HuH-7.5 (cell line): ENCODE results near the gene TK1.
A peak's percentile ranks its signal among the peaks of the same experiment; 100 is the strongest.
"Not testable (repeated sequence)": the region's sequence is repeated elsewhere in the genome, so short reads cannot be mapped to it uniquely, and the experiment has no call there.

ENCODE experiments used
- DNase-seq: peaks from one replicate; pipeline ENCODE4 v3.0.0; 2011; ENCODE audit warnings: low spot score

TK1 gene, protein sequence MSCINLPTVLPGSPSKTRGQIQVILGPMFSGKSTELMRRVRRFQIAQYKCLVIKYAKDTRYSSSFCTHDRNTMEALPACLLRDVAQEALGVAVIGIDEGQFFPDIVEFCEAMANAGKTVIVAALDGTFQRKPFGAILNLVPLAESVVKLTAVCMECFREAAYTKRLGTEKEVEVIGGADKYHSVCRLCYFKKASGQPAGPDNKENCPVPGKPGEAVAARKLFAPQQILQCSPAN

DNA sequence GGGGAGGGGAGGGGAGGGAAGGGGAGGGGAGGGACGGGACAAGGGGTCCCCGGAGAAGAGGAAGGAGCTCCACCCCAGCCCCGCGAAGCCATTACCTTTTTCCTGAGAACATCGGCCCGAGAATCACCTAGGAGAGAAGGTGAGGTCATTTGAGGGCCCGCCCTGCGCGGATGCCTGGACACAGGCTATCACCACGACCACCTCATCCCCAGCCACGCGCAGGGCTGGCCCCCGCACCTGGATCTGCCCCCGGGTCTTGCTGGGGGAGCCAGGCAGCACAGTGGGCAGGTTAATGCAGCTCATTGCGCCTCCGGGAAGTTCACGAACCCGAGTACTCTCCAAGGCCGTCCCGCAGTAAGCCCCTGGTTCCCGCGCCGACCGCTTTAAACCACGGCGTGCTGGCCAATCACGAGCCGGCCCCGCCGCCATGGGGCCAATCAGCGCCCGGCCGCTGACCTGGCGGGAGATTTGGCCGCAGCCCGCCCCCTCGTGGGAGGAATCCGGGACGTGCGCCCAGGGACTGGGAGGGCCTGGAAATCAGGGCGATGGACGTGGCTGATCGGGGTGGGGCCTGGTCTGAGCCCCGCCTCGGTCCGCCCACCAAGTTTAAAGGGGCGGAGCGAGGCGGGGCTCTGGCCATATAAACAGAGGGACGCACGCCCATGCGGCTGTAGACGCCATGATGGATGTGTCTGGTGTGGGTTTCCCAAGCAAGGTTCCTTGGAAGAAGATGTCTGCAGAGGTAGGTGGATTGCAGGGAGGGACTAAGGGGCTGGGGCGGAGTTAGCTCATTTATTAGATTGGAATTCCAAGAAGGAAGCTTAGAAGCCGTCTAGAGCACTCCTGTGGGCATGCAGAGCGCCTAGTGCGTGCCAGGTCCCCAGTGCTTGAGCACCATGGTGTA, at the start of gene TK1, which contains the start of gene AFMID:
TSS of gene TK1 (minus strand) at position 361 of the 904 bp plus-strand sequence. CDS start at position 303, 58 bp downstream.
TSS of gene AFMID (plus strand) at position 671 of the 904 bp plus-strand sequence. CDS start at position 680, 9 bp downstream.
- peak; percentile 96 for DNase-seq

DNA sequence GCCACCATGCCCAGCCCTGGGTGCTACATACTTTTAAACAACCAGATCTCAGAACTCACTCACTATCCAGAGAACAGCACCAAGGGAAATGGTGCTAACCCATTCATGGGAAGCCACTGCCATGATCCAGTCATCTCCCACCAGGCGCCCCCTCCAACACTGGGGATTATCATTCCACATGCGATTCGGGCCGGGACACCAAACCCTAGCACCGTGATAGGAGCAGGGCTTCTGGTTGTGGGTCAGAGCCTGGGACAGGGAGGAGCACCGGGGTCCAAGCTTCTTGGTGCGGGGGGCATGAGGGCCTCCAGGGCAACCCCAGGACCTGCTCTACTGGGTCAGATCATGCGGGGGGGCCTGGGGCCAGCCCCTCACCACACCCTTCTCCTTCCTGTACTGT, 49.0 kb upstream of the TK1 start:
- no peak for DNase-seq

- not testable (repeated sequence) for DNase-seq
These were observed 48.2 kb upstream of the TK1 start for GRCh38 chr17:78235022-78235421.

- DNase-seq: no peak
These were observed 47.5 kb upstream of the TK1 start for GRCh38 chr17:78234261-78234865.

- DNase-seq: no peak
These were observed 46.8 kb upstream of the TK1 start for GRCh38 chr17:78233678-78234077.

- DNase-seq: no peak
These were observed 46.0 kb upstream of the TK1 start for GRCh38 chr17:78232859-78233173.

DNA sequence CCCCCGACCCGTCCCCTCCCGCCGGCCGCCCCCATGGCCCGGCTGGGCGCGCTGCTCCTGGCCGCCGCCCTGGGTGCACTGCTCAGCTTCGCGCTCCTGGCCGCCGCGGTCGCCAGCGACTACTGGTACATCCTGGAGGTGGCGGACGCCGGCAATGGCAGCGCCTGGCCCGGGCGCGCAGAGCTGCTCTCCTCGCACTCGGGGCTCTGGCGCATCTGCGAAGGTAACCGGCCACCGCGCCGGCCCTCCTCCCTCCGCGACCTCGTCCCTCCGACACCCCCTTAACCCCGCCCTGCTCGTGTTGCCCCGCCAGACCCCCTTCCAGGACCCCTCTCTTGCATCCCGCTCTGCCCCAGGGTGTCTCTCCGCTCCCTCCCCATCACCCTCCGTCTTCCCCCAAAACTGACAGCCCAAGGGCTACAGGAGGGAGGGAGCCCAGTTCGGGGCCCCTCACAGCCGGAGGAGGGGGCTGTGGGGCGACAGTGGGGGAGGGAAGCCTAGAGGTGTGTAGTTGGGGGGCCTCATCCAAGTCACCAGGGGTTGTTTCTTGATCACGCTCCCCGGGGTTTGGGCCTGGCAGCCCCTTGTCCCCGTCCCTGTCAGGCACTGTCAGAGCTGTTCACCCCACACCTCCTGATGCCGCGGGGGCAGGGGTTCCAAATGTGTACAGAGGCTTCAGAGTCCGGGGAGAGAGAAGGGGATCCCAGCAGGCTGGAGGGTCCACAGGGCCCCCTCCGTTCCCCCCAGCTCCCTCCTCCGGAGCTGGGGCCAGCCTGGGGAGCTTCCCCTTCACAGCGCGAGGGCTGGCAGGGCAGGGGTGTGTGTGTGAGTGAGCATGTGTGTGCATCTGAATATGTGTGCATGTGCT, 45.4 kb upstream of the TK1 start:
- no peak for DNase-seq

- no peak for DNase-seq
These were observed 44.4 kb upstream of the TK1 start, which contains the start of gene TMEM235 for GRCh38 chr17:78230996-78231935. Gene TMEM235, plus strand, starts transcription at chr17:78231631. Its CDS starts 393 bp downstream, at chr17:78232024.

DNA sequence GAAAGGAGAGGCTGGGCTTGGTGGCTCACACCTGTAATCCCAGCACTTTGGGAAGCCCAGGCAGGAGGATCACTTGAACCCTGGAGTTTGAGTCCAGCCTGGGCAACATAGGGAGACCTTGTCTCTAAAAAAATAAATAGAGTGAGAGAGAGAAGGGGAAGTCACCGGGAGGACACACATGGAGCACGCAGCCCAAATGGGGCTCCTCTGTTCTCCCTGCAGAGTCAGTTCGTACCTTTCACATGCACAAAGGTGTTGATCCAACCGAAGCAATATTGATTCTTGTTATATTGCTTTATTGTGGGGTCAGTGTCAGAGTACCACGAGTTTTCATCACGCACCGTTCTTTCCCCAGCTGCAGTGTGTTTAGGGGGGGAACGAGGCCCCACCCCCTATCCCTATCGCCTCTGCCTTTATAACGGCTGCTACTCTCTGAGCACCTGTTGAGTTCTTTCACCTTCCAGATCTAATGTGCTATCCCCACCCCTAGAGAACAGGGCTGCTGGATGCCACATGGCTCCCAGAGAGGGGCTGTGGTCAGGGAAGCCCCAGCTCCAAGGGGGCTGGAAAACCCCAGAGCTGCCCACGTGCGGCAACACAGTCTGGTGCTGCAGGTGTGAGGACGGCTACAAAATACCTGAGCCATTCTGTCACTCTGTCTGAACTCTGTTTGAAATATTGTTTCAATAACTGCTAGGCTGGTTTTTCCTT, 43.6 kb upstream of the TK1 start:
- DNase-seq: no peak

DNA sequence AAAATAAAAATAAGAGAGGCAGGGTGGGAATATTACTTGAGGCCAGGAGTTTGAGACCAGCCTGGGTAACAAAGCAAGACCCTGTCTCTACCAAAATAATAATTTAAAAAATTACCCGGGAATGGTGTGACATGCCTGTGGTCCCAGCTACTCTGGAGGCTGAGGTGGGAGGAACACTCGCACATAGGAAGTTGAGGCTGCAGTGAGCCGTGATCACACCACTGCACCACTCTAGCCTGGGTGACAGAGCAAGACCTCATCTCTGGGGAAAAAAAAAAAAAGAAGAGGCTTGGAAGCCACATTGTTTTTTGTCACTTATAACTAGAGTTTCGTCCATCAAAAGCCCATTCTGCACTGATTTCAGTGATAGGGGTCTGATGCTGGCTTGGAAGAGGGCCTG, 41.3 kb upstream of the TK1 start:
- no peak for DNase-seq

DNA sequence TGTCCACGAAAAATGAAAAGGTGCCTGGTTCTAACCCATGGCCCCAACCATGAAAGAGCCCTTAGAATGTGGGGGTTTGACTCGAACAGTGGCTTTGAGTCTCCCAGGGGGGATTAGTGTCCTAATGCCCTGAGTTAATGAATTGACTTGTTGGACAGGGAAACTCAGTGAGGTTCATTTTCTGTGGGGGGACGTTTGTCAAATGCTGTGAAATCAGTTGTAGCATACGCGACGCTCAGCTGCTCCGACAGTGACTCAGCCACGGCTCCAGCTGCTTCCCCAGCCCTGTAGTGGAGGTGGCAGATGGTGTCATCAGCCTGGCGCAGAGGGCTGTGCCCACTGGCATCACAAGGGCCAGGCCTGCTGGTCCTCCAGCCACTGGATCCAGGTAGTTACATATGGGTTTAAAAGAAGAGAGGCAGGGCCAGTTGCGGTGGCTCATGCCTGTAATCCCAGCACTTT, 40.6 kb upstream of the TK1 start:
- no peak for DNase-seq

GRCh38 chr17:78226759-78227454, 40.1 kb upstream of the TK1 start:
- no peak for DNase-seq

DNA sequence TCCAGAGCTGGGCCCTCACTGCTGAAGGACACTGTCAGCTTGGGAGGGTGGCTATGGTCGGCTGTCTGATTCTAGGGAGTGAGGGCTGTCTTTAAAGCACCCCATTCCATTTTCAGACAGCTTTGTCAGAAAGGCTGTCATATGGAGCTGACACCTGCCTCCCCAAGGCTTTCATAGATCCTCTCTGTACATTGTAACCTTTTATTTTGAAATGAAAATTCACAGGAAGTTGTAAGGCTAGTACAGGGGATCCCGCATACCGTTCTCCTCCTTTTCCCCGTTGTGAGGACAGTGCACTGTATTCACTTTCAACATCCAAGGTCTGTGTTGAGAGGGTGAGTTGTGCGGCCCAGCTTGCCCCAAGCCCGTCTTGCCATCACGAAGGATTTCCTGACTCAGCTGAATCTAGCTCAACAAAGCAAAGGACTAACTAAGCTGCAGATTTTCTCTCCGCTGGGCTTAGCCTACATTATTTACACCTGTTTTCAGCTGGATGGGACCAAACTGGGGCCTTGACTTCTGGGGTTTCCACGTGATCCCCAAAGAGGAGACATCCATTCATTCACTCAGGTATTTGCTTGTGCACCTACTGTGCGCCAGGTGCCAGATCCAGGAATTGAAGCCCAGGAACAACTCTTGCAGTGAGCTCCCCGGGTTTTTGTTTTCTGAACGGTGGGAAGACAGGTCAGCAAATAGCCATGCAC, 39.4 kb upstream of the TK1 start:
- no peak for DNase-seq

GRCh38 chr17:78225088-78225865, 38.4 kb upstream of the TK1 start:
- no peak for DNase-seq

DNA sequence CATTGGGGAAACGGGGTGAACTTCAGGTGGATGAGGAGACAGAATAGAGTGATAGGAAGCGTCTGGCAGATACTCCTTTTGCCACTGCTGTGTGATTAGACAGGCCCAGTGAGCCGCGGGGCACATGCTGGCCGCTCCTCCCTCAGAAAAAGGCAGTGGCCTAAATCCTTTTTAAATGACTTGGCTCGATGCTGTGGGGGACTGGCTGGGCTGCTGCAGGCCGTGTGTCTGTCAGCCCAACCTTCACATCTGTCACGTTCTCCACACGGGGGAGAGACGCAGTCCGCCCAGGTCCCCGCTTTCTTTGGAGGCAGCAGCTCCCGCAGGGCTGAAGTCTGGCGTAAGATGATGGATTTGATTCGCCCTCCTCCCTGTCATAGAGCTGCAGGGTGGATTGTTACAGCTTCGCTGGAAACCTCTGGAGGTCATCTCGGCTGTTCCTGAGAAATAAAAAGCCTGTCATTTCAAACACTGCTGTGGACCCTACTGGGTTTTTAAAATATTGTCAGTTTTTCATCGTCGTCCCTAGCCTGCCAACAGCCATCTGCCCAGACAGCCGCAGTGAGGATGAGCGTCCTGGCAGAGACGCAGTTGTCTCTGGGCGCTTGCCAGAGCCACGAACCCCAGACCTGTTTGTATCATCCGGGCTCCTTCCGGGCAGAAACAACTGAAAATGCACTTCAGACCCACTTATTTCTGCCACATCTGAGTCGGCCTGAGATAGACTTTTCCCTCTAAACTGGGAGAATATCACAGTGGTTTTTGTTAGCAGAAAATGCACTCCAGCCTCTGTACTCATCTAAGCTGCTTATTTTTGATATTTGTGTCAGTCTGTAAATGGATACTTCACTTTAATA, 37.6 kb upstream of the TK1 start:
- no peak for DNase-seq

DNA sequence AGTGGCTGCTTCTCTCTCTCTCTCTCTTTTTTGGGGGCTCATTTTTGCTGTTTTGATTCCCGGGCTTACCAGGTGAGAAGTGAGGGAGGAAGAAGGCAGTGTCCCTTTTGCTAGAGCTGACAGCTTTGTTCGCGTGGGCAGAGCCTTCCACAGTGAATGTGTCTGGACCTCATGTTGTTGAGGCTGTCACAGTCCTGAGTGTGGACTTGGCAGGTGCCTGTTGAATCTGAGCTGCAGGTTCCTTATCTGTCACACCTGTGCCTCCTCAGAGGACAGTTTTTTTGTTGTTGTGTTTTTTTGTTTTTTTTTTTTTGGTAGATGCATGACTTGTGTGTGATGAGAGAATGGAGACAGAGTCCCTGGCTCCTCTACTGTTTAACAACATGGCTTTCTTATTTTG, 36.9 kb upstream of the TK1 start:
- no peak for DNase-seq

DNA sequence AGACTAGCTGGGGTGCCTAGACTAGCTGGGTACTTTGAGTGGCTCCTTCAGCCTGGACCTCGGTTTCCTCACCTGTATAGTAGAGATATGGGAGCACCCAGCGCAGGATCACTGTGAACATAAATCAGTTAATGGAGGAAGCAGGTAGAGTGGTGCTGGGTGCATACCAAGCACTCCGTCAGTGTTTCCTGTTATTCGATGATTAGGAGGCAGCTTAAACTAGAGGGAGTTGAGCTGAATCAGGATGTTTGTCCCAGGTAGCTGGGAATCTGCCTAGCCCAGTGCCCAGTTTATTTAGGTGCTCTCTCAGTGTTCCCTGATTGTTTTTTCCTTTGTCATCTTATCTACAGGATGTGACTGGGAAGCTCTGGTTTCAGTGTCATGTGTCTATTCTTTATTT, 36.2 kb upstream of the TK1 start:
- DNase-seq: no peak
